GM12878 (cell line): Measurements from ENCODE around the gene NCAN. TPM values are rescaled to one million over a fixed set of nuclear protein-coding genes. Genes with fewer than 3 reads are reported as not detected.

Experiments
- ATAC-seq: fragments of 200-7000 bp; cut with Tn5 transposase; 3 replicates; pipeline ENCODE4 v1.9.1; 2020; ENCODE audit warnings: mild to moderate bottlenecking, moderate library complexity
- BruUV-seq: library from RNA; stranded (reverse); fragments of 400-500 nt; replicated peaks from 2 replicates; lab custom pipeline; 2021; lab: Mats Ljungman, UMichigan
- CTCF ChIA-PET: fragments of 300-600 bp; sonication (Branson Sonifier 250); formaldehyde crosslinking; extraction: SDS; loops from one replicate; lab custom pipeline; 2021; ENCODE audit warnings: inconsistent platforms; lab: Yijun Ruan, JAX
- POLR2A ChIA-PET: fragments of 350-600 bp; formaldehyde crosslinking; extraction: SDS; loops from one replicate; lab custom pipeline; 2021; ENCODE audit warnings: inconsistent platforms; lab: Charles Lee
- RAD21 ChIA-PET: fragments of 300-600 bp; sonication (Branson Sonifier 250); formaldehyde crosslinking; loops from one replicate; lab custom pipeline; 2023; ENCODE audit warnings: antibody characterized with exemption; ENCODE audit not compliant: unreplicated experiment; lab: Charles Lee
- SMC1A ChIA-PET: fragments of 300-600 bp; sonication (Branson Sonifier 250); formaldehyde crosslinking; loops from one replicate; lab custom pipeline; 2023; ENCODE audit not compliant: unreplicated experiment, uncharacterized antibody; lab: Charles Lee
- DNase-seq: peaks from one replicate; pipeline ENCODE4 v3.0.0-alpha.2; 2011; ENCODE audit warnings: low read depth, low spot score
- FAIRE-seq: peaks from 3 replicates; lab custom pipeline; 2011; peaks lifted over from hg19 to GRCh38; lab: Jason Lieb, UNC
- H2AFZ ChIP-seq: 2 replicates; pipeline ENCODE4 v1.6.0; 2011; ENCODE audit warnings: low read depth, low read length, control low read depth; ENCODE audit not compliant: control insufficient read depth
- H3K27ac ChIP-seq: 2 replicates; pipeline ENCODE4 v1.5.1; 2011; ENCODE audit warnings: control low read depth; ENCODE audit not compliant: control insufficient read depth, insufficient read depth
- H3K27me3 ChIP-seq, 2 experiments: replicated peaks in 1 of 2; 2 replicates each; pipeline versions ENCODE4 v1.6.0 to v1.6.1; 2011; ENCODE audit warnings: low read length in 1 of 2; ENCODE audit not compliant: control insufficient read depth in 2 of 2, insufficient read depth in 2 of 2
- H3K36me3 ChIP-seq, 2 experiments: 2 replicates each; pipeline ENCODE4 v1.5.1; 2011; ENCODE audit warnings: low read length in 1 of 2; ENCODE audit not compliant: control insufficient read depth in 2 of 2, insufficient read depth in 2 of 2
- H3K4me1 ChIP-seq: 2 replicates; pipeline ENCODE4 v1.6.1; 2011; ENCODE audit warnings: mild to moderate bottlenecking, low read length, moderate library complexity, mixed read lengths; ENCODE audit not compliant: control insufficient read depth, insufficient read depth
- H3K4me2 ChIP-seq: 2 replicates; pipeline ENCODE4 v1.6.0; 2011; ENCODE audit warnings: control low read depth; ENCODE audit not compliant: control insufficient read depth, insufficient read depth
- H3K4me3 ChIP-seq: fragments of 200-600 bp; sonication (generic); 2 replicates; pipeline ENCODE4 v1.5.1; 2016
- H3K79me2 ChIP-seq: 2 replicates; pipeline ENCODE4 v1.6.0; 2011; ENCODE audit warnings: low read length; ENCODE audit not compliant: control insufficient read depth, insufficient read depth
- H3K9ac ChIP-seq: 2 replicates; pipeline ENCODE4 v1.8.0; 2011; ENCODE audit warnings: low read length, control low read depth, mixed read lengths; ENCODE audit not compliant: control insufficient read depth, insufficient read depth
- H3K9me3 ChIP-seq: replicated peaks from 3 replicates; pipeline ENCODE4 v1.5.1; 2011; ENCODE audit warnings: mild to moderate bottlenecking, low read length; ENCODE audit not compliant: control insufficient read depth, insufficient read depth
- H4K20me1 ChIP-seq: 2 replicates; pipeline ENCODE4 v1.6.0; 2011; ENCODE audit not compliant: control insufficient read depth, insufficient read depth
- MEF2A ChIP-seq: IDR thresholded peaks from 2 replicates; pipeline ENCODE4 v1.6.1; 2011; ENCODE audit warnings: low read depth, mild to moderate bottlenecking, low read length, moderate library complexity; ENCODE audit not compliant: insufficient read depth
- SMAD1 ChIP-seq: fragments of 450-650 bp; IDR thresholded peaks from 2 replicates; pipeline ENCODE4 v1.6.1; 2018; ENCODE audit warnings: mild to moderate bottlenecking, low read depth; ENCODE audit not compliant: partially characterized antibody
- ZNF207 ChIP-seq: fragments of 450-650 bp; IDR thresholded peaks from 2 replicates; pipeline ENCODE4 v1.6.1; 2014; ENCODE audit warnings: antibody characterized with exemption, mild to moderate bottlenecking, borderline replicate concordance
- ZNF592 ChIP-seq: fragments of 450-650 bp; IDR thresholded peaks from 2 replicates; pipeline ENCODE4 v1.6.1; 2017; ENCODE audit warnings: mild to moderate bottlenecking, moderate library complexity
- in situ Hi-C: fragments of 300-500 bp; cut with MboI; formaldehyde crosslinking; loops from 9 replicates; pipeline ENCODE4 v1.14.3; 2018; ENCODE audit warnings: mixed read lengths
- intact Hi-C: fragments of 100-400 bp; cut with micrococcal nuclease; formaldehyde crosslinking; loops from one replicate; pipeline ENCODE4 v1.14.2; 2022; ENCODE audit not compliant: unreplicated experiment
- polyA plus RNA-seq, 11 experiments: library from polyadenylated mRNA; depleted of rRNA in 4 of 11; unstranded in 6 of 11; stranded (reverse) in 5 of 11; fragments of >200 nt; fragmentation: Nextera tagmentation in 4 of 11; fragmentation: Illumina TruSeq in 1 of 11; extraction: Ambion mirVana in 4 of 11; extraction: Trizol in 1 of 11; gene quantifications; 1 replicate in 1 of 11; 2 replicates in 10 of 11; pipeline versions ENCODE4 v1.2.1 to v1.2.3, GENCODE V29; 2011 to 2016; ENCODE audit warnings: inconsistent platforms in 2 of 11, missing spikeins in 2 of 11, low read depth in 1 of 11
- total RNA-seq, 4 experiments: library from RNA; depleted of rRNA in 3 of 4; stranded (reverse); fragments of >200 nt in 3 of 4; fragmentation: Illumina TruSeq in 1 of 4; extraction: Trizol in 1 of 4; gene quantifications; 2 replicates each; pipeline versions ENCODE4 v1.2.1 to v1.2.3, GENCODE V29; 2013 to 2021

Gene NCAN
- total and polyA plus RNA-seq, 10 of the 15 experiments (the other 5 are each of a cell fraction or from before 2014, with no cell fraction given), result 0.02 to 0.34 (median 0.12) TPM; not detected in 1

- Histone ChIP-seq H3K27ac (no peak overlapping the region), H3K9ac (no peak overlapping the region), H3K27me3 (no peaks in the 10 kb centered on the region; a peak in 1 of 4 replicates), H3K4me1 (no peaks in the 10 kb centered on the region), H3K4me2 (no peak overlapping the region), H2AFZ (no peak overlapping the region)
- ChIA-PET CTCF (no interaction called here), POLR2A (no interaction called here), SMC1A (interaction anchor here (1.0 kb wide), 1 partner anchor 11 kb away, joined by 4 read pairs; no protein-coding TSS in a partner anchor), RAD21 (no interaction called here)
- no TSS peak for BruUV-seq
- intact Hi-C loops, result no loop called here
- in situ Hi-C loops, result no loop called here
- TF ChIP-seq ZNF592 (no peak), SMAD1 (no peak), MEF2A (no peak), ZNF207 (no peak)
- TF ChIP-seq, all 136 proteins: peak for 0
- Histone ChIP-seq H3K36me3 (no peaks in the 10 kb centered on the region), H3K4me3 (no peak overlapping the region), H3K79me2 (no peaks in the 10 kb centered on the region), H4K20me1 (no peaks in the 10 kb centered on the region), H3K9me3 (peaks cover 11% of the 10 kb centered on the region; the same call in 2 of the 3 replicates)
- ATAC-seq, result no peak
- DNase-seq, result no peak
- FAIRE-seq, result no peak
These were observed 24.4 kb downstream of the NCAN start for GRCh38 chr19:19236173-19236572.
